HG03521 (cell line): ENCODE measurements around the gene RASAL2.
"Not testable (repeated sequence)": the region's sequence is repeated elsewhere in the genome, so short reads cannot be mapped to it uniquely, and the experiment has no call there.

Experiments used
- ATAC-seq: cut with Tn5 transposase; IDR thresholded peaks from one replicate; pipeline ENCODE4 v1.9.1; 2021; ENCODE audit warnings: mild to moderate bottlenecking, moderate library complexity; ENCODE audit not compliant: unreplicated experiment

Gene RASAL2

GRCh38 chr1:178151831-178152230 is 57.9 kb downstream of the RASAL2 start:
- no peak for ATAC-seq

- ATAC-seq = no peak
These were observed 61.8 kb downstream of the RASAL2 start for GRCh38 chr1:178155481-178156255.

- no peak for ATAC-seq
These were observed 67.0 kb downstream of the RASAL2 start for GRCh38 chr1:178160736-178161475.

- ATAC-seq = no peak
These were observed 67.6 kb downstream of the RASAL2 start for GRCh38 chr1:178161516-178161915.

GRCh38 chr1:178165196-178165595 is 71.3 kb downstream of the RASAL2 start:
- no peak for ATAC-seq

- ATAC-seq = no peak
These were observed 72.6 kb downstream of the RASAL2 start for GRCh38 chr1:178166429-178167024.

GRCh38 chr1:178168536-178168935 is 74.6 kb downstream of the RASAL2 start:
- no peak for ATAC-seq

- no peak for ATAC-seq
These were observed 75.7 kb downstream of the RASAL2 start for GRCh38 chr1:178169649-178170048.

- ATAC-seq = no peak
These were observed 79.0 kb downstream of the RASAL2 start for GRCh38 chr1:178172939-178173338.

- ATAC-seq = no peak
These were observed 80.6 kb downstream of the RASAL2 start for GRCh38 chr1:178174539-178174938.

GRCh38 chr1:178180405-178180804 is 86.5 kb downstream of the RASAL2 start:
- ATAC-seq = no peak

GRCh38 chr1:178183796-178184195 is 89.9 kb downstream of the RASAL2 start:
- ATAC-seq = no peak

GRCh38 chr1:178188306-178188705 is 94.4 kb downstream of the RASAL2 start:
- no peak for ATAC-seq

- ATAC-seq = no peak
These were observed 95.9 kb downstream of the RASAL2 start for GRCh38 chr1:178189814-178190213.

- ATAC-seq = no peak
These were observed 97.0 kb downstream of the RASAL2 start for GRCh38 chr1:178190881-178191280.

- ATAC-seq = no peak
These were observed 98.8 kb downstream of the RASAL2 start for GRCh38 chr1:178192686-178193085.

GRCh38 chr1:178196631-178197030 is 102.7 kb downstream of the RASAL2 start:
- ATAC-seq = no peak

- ATAC-seq = not testable (repeated sequence)
These were observed 108.2 kb downstream of the RASAL2 start for GRCh38 chr1:178202095-178202494.

- ATAC-seq = not testable (repeated sequence)
These were observed 108.6 kb downstream of the RASAL2 start for GRCh38 chr1:178202546-178202945.

GRCh38 chr1:178208269-178208856 is 114.5 kb downstream of the RASAL2 start:
- not testable (repeated sequence) for ATAC-seq

GRCh38 chr1:178209935-178210334 is 116.0 kb downstream of the RASAL2 start:
- no peak for ATAC-seq
